HCT116 (cell line): Measurements from ENCODE around the gene FAM199X. TPM values are rescaled to one million over a fixed set of nuclear protein-coding genes. Genes with fewer than 3 reads are reported as not detected.

Experiments used
- ATAC-seq: fragments of 200-7000 bp; cut with Tn5 transposase; 2 replicates; pipeline ENCODE4 v1.9.1; 2020; ENCODE audit warnings: mild to moderate bottlenecking, moderate library complexity
- BruUV-seq: library from RNA; stranded (reverse); fragments of 400-500 nt; replicated peaks from 2 replicates; lab custom pipeline; 2021; lab: Mats Ljungman, UMichigan
- CTCF ChIA-PET: fragments of 300-600 bp; sonication (Branson Sonifier 250); formaldehyde crosslinking; loops from one replicate; lab custom pipeline; 2021; ENCODE audit warnings: antibody characterized with exemption; lab: Charles Lee
- POLR2A ChIA-PET: fragments of 300-600, 350-600 bp; sonication (Branson Sonifier 250); formaldehyde crosslinking; loops from one replicate; lab custom pipeline; 2021; ENCODE audit warnings: antibody characterized with exemption; lab: Charles Lee
- RAD21 ChIA-PET, 2 experiments: fragments of 300-600 bp; sonication (Branson Sonifier 250); formaldehyde crosslinking; loops; one replicate each; lab custom pipeline; 2023; ENCODE audit warnings: low total read pairs in 2 of 2; ENCODE audit not compliant: uncharacterized antibody in 2 of 2, unreplicated experiment in 2 of 2, low non-redundant PET in 1 of 2; lab: Charles Lee
- DNase-seq: peaks from one replicate; pipeline ENCODE4 v3.0.0-alpha.2; 2010; ENCODE audit warnings: low read depth, low spot score
- H2AFZ ChIP-seq: fragments of 200-600 bp; shearing (Covaris generic), sonication (generic); 2 replicates; pipeline ENCODE4 v1.6.1; 2017; ENCODE audit warnings: low read depth, mixed run types, mixed read lengths, antibody characterized with exemption, low read length; ENCODE audit not compliant: poor library complexity, severe bottlenecking
- H3K27ac ChIP-seq: 2 replicates; pipeline ENCODE4 v1.5.1; 2012; ENCODE audit warnings: low read depth, low read length
- H3K27me3 ChIP-seq: fragments of 200-600 bp; sonication (generic); 2 replicates; pipeline ENCODE4 v1.6.1; 2016; ENCODE audit warnings: mixed run types, low read length, mixed read lengths; ENCODE audit not compliant: insufficient read depth
- H3K36me3 ChIP-seq, 2 experiments: fragments of 200-500 bp in 1 of 2; fragments of 200-600 bp in 1 of 2; sonication (Bioruptor generic) in 1 of 2; sonication (generic) in 1 of 2; 2 replicates each; pipeline versions ENCODE4 v1.5.1 to v1.6.1; 2014 to 2016; ENCODE audit warnings: low read length in 2 of 2, inconsistent platforms in 1 of 2, mixed read lengths in 1 of 2, mixed run types in 1 of 2; ENCODE audit not compliant: insufficient read depth in 2 of 2, control insufficient read depth in 1 of 2
- H3K4me1 ChIP-seq, 2 experiments: fragments of 200-600 bp in 1 of 2; sonication (generic) in 1 of 2; 2 replicates each; pipeline versions ENCODE4 v1.5.1 to v1.6.1; 2012 to 2017; ENCODE audit warnings: low read length in 2 of 2, inconsistent platforms in 1 of 2, mild to moderate bottlenecking in 1 of 2, mixed read lengths in 1 of 2, mixed run types in 1 of 2, moderate library complexity in 1 of 2; ENCODE audit not compliant: insufficient read depth in 2 of 2, control insufficient read depth in 1 of 2
- H3K4me2 ChIP-seq: fragments of 200-600 bp; sonication (generic); 2 replicates; pipeline ENCODE4 v1.6.1; 2017; ENCODE audit warnings: mixed run types, low read length, mixed read lengths
- H3K4me3 ChIP-seq, 2 experiments: fragments of 200-600 bp in 1 of 2; sonication (generic) in 1 of 2; replicated peaks in 1 of 2; 2 replicates each; pipeline ENCODE4 v1.5.1; 2011 to 2016; ENCODE audit warnings: low read length in 2 of 2, control low read depth in 1 of 2, low read depth in 1 of 2, mild to moderate bottlenecking in 1 of 2, mixed read lengths in 1 of 2, mixed run types in 1 of 2
- H3K79me2 ChIP-seq: fragments of 200-600 bp; sonication (generic); 2 replicates; pipeline ENCODE4 v1.6.1; 2017; ENCODE audit warnings: mild to moderate bottlenecking, mixed run types, low read length, moderate library complexity, mixed read lengths; ENCODE audit not compliant: insufficient read depth
- H3K9ac ChIP-seq: fragments of 200-600 bp; sonication (generic); 2 replicates; pipeline ENCODE4 v1.6.1; 2016; ENCODE audit warnings: low read length, mixed read lengths
- H3K9me2 ChIP-seq: fragments of 200-600 bp; sonication (generic), shearing (Covaris generic); 2 replicates; pipeline ENCODE4 v1.6.1; 2017; ENCODE audit warnings: mixed run types, mild to moderate bottlenecking, moderate library complexity; ENCODE audit not compliant: insufficient read depth
- H3K9me3 ChIP-seq, 2 experiments: fragments of 200-500 bp in 1 of 2; fragments of 200-600 bp in 1 of 2; sonication (Bioruptor generic) in 1 of 2; sonication (generic) in 1 of 2; 2 replicates each; pipeline ENCODE4 v1.6.1; 2014 to 2017; ENCODE audit warnings: low read length in 2 of 2, mixed read lengths in 2 of 2, inconsistent platforms in 1 of 2, low read depth in 1 of 2, mild to moderate bottlenecking in 1 of 2, mixed run types in 1 of 2, moderate library complexity in 1 of 2; ENCODE audit not compliant: control insufficient read depth in 1 of 2, insufficient read depth in 1 of 2
- H4K20me1 ChIP-seq: fragments of 200-600 bp; sonication (generic), shearing (Covaris generic); 2 replicates; pipeline ENCODE4 v1.6.1; 2017; ENCODE audit warnings: mixed run types, mild to moderate bottlenecking, moderate library complexity; ENCODE audit not compliant: insufficient read depth
- CBX3 ChIP-seq: IDR thresholded peaks from 2 replicates; pipeline ENCODE4 v1.6.1; 2012; ENCODE audit warnings: low read depth
- CEBPB ChIP-seq: IDR thresholded peaks from 2 replicates; pipeline ENCODE4 v1.6.1; 2012; ENCODE audit warnings: low read depth
- EGR1 ChIP-seq: IDR thresholded peaks from 2 replicates; pipeline ENCODE4 v1.6.1; 2012; ENCODE audit warnings: low read depth
- ELF1 ChIP-seq: IDR thresholded peaks from 2 replicates; pipeline ENCODE4 v1.6.1; 2012; ENCODE audit warnings: low read depth, borderline replicate concordance
- EZH2 ChIP-seq: fragments of 200-600 bp; sonication (generic); IDR thresholded peaks from 2 replicates; pipeline ENCODE4 v1.6.1; 2017; ENCODE audit warnings: antibody characterized with exemption, mixed run types
- EZH2phosphoT487 ChIP-seq: fragments of 200-600 bp; IDR thresholded peaks from 2 replicates; pipeline ENCODE4 v1.6.1; 2018; ENCODE audit warnings: antibody characterized with exemption, borderline replicate concordance
- FOSL1 ChIP-seq: IDR thresholded peaks from 2 replicates; pipeline ENCODE4 v1.6.1; 2012; ENCODE audit warnings: low read depth
- JUND ChIP-seq: IDR thresholded peaks from 2 replicates; pipeline ENCODE4 v1.6.1; 2012
- POLR2AphosphoS5 ChIP-seq: IDR thresholded peaks from 2 replicates; pipeline ENCODE4 v1.6.1; 2011; ENCODE audit warnings: mild to moderate bottlenecking, low read depth, low read length, moderate library complexity
- RAD21 ChIP-seq: IDR thresholded peaks from 2 replicates; pipeline ENCODE4 v1.6.1; 2012; ENCODE audit warnings: low read depth, mild to moderate bottlenecking
- SIN3A ChIP-seq: IDR thresholded peaks from 2 replicates; pipeline ENCODE4 v1.6.1; 2012; ENCODE audit warnings: low read depth
- SRF ChIP-seq: IDR thresholded peaks from 2 replicates; pipeline ENCODE4 v1.6.1; 2012; ENCODE audit warnings: low read depth
- TCF7L2 ChIP-seq: IDR thresholded peaks from 2 replicates; pipeline ENCODE4 v1.7.0; 2011; ENCODE audit warnings: borderline replicate concordance, inconsistent platforms; ENCODE audit not compliant: insufficient read depth, insufficient read length; ENCODE audit errors: extremely low read depth
- YY1 ChIP-seq: IDR thresholded peaks from 2 replicates; pipeline ENCODE4 v1.6.1; 2011; ENCODE audit warnings: low read length, low read depth, moderate library complexity, mild to moderate bottlenecking; ENCODE audit not compliant: insufficient replicate concordance; ENCODE audit errors: extremely low read depth
- ZBTB33 ChIP-seq: IDR thresholded peaks from 2 replicates; pipeline ENCODE4 v1.6.1; 2011; ENCODE audit warnings: mild to moderate bottlenecking, low read length, moderate library complexity; ENCODE audit not compliant: insufficient replicate concordance; ENCODE audit errors: extremely low read depth
- ZNF274 ChIP-seq: fragments of 200-500 bp; sonication (Bioruptor generic); IDR thresholded peaks from 2 replicates; pipeline ENCODE4 v1.6.1; 2014; ENCODE audit warnings: mild to moderate bottlenecking, low read depth, low read length, inconsistent platforms
- intact Hi-C: fragments of 100-400 bp; cut with micrococcal nuclease; formaldehyde crosslinking; loops from 2 replicates; pipeline ENCODE4 v1.10.0; 2022
- total RNA-seq: library from RNA; stranded (reverse); gene quantifications from one replicate; pipeline ENCODE4 v1.2.1, GENCODE V29; 2021; ENCODE audit not compliant: unreplicated experiment
- TF ChIP-seq, protein P1 (sequence below): IDR thresholded peaks from 2 replicates; pipeline ENCODE4 v1.6.1; 2012

FAM199X gene
- total RNA-seq, 1 experiment from 2014 or later = 21.1 TPM

GRCh38 chrX:104173841-104174240, 7.6 kb downstream of the FAM199X start:
- no peaks in the 10 kb centered on the region for H3K4me1 ChIP-seq
- no peak overlapping the region for H3K27ac ChIP-seq
- peaks cover 84% of the 10 kb centered on the region for H3K79me2 ChIP-seq
- no peaks in the 10 kb centered on the region for H3K9me2 ChIP-seq
- H4K20me1 ChIP-seq = no peaks in the 10 kb centered on the region
- TF ChIP-seq RAD21 (no peak), EZH2phosphoT487 (no peak), EZH2 (no peak), YY1 (no peak)
- H3K27me3 ChIP-seq = no peaks in the 10 kb centered on the region
- BruUV-seq = no TSS peak
- intact Hi-C loops = no loop called here
- no peaks in the 10 kb centered on the region; a peak in 1 of 4 replicates for H3K36me3 ChIP-seq
- no peak overlapping the region for H3K4me2 ChIP-seq
- ChIA-PET CTCF (no interaction called here), POLR2A (no interaction called here), RAD21 (no interaction called here)
- H3K9me3 ChIP-seq = no peaks in the 10 kb centered on the region
- no peak overlapping the region for H3K9ac ChIP-seq
- H2AFZ ChIP-seq = no peak overlapping the region
- ATAC-seq (no peak), DNase-seq (no peak)
- no peak overlapping the region for H3K4me3 ChIP-seq

DNA sequence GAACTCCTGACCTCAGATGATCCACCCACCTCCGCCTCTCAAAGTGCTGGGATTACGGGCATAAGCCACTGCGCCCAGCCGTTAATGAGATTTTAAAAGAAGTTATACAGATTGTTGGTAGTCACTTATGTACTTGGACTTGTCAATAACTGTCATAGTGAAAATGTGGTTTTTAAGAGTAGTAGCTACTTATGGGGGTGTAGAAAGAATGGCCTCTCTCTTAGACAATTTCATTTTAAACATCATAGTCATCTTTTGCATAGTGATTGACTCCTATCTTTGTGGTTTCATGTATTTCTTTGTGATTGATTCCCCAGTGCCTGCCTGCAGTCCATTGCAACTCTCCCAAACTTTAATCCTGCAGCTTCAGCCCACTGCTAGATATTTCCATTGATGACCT, 17.4 kb downstream of the FAM199X start:
- DNase-seq = no peak
- Histone ChIP-seq H3K79me2 (peaks cover 49% of the 10 kb centered on the region), H3K4me1 (no peaks in the 10 kb centered on the region), H3K36me3 (peaks cover 3 to 6% of the 10 kb centered on the region in 2 experiments; a peak in 2 of 4 replicates), H3K9me3 (no peaks in the 10 kb centered on the region), H3K4me3 (no peak overlapping the region), H2AFZ (no peak overlapping the region), H4K20me1 (no peaks in the 10 kb centered on the region), H3K27ac (no peak overlapping the region), H3K27me3 (no peaks in the 10 kb centered on the region), H3K9ac (no peak overlapping the region), H3K4me2 (no peak overlapping the region), H3K9me2 (no peaks in the 10 kb centered on the region)
- BruUV-seq = no TSS peak
- ChIA-PET CTCF (no interaction called here), RAD21 (no interaction called here), POLR2A (no interaction called here)
- intact Hi-C loops = no loop called here
- no peak for ATAC-seq
- TF ChIP-seq, protein P1, sequence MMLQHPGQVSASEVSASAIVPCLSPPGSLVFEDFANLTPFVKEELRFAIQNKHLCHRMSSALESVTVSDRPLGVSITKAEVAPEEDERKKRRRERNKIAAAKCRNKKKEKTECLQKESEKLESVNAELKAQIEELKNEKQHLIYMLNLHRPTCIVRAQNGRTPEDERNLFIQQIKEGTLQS = no peak
- no peak for TF ChIP-seq SIN3A
- TF ChIP-seq YY1 = no peak
- no peak for TF ChIP-seq RAD21
- no peak for TF ChIP-seq JUND
- no peak for TF ChIP-seq EZH2
- TF ChIP-seq ZNF274 = no peak
- TF ChIP-seq SRF = no peak
- no peak for TF ChIP-seq CBX3
- no peak for TF ChIP-seq ZBTB33
- TF ChIP-seq FOSL1 = no peak
- TF ChIP-seq EGR1 = no peak
- no peak for TF ChIP-seq TCF7L2
- no peak for TF ChIP-seq ELF1
- no peak for TF ChIP-seq CEBPB
- TF ChIP-seq POLR2AphosphoS5 = no peak
- TF ChIP-seq EZH2phosphoT487 = no peak
